GM15510 (cell line): ENCODE results near the gene LGALS14.
A peak's percentile ranks its signal among the peaks of the same experiment; 100 is the strongest.

Source experiments
- POLR2A ChIP-seq: IDR thresholded peaks from 3 replicates; pipeline ENCODE4 v1.6.1; 2011; ENCODE audit warnings: borderline replicate concordance; ENCODE audit not compliant: insufficient read length; ENCODE audit errors: extremely low read depth

Gene LGALS14, protein sequence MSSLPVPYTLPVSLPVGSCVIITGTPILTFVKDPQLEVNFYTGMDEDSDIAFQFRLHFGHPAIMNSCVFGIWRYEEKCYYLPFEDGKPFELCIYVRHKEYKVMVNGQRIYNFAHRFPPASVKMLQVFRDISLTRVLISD

DNA sequence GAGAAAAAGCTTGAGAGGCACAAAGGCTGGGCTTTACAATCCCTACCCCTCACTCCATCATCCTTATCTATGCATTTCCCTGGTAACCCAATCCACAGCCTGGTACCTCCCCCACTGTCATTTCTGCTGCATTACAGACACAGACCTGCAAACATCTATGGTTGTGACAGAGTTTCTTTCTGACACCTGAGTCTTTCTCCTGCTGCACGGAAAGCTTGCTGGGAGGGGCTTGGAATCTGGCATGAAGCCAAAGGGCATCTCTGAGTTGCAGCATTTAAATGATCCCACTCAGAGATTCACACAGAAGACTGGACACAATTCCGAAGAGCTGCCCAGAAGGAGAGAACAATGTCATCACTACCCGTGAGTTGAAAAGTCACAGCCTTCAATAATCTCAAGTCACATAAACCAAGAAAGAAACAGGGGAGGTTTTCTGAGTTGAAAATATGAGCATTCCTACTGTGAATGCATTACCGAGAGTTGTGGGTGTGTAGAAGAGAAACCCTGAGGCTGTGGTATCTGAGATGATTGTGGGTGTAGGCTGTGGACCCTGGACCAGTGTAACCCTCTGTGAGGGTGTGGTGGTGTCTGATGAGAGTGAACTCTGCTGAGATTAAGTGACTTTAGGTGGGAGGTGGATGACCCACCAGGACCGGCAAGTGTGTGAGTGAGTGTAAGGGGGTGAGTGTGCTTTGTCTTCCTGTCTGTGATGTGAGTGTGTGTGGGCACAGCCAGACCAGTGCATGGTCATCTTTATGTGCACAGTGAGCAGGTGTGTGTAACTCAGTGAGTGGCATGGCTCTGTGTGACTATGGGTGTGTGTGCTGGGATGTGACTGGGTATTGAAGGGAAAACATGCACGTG lies at the start of gene LGALS14:
Gene LGALS14, plus strand, starts transcription at position 301 of the 864 bp plus-strand sequence. Its CDS starts 48 bp downstream, at position 349.
- no peak for TF ChIP-seq POLR2A

- TF ChIP-seq POLR2A = no peak
Measured at GRCh38 chr19:39655613-39656012, 48.7 kb upstream of the LGALS14 start, which contains the start of gene LGALS16. Gene LGALS16, plus strand, starts transcription at chr19:39655913. Its CDS starts 49 bp downstream, at chr19:39655962.

- TF ChIP-seq POLR2A = no peak
Measured at GRCh38 chr19:39659791-39660190, 44.5 kb upstream of the LGALS14 start.

DNA sequence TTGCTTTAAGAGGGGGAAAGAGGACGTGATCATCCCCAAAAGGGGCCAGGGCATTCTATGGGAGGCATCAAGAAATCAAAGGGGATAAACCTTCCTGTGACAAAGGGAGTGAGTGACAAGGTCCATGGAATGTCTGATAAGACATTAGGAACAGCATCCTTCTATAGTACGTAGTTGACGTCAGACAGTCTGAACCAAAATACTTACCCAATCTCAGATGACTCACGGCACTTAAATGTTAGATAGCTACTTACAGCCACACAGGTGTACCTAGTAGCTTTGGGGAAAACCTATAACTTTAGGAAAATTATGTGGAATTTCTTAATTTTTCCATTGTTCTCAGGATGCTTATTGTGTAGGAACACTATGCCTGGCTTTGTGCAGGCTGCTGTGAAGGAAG lies 43.6 kb upstream of the LGALS14 start:
- no peak for TF ChIP-seq POLR2A

DNA sequence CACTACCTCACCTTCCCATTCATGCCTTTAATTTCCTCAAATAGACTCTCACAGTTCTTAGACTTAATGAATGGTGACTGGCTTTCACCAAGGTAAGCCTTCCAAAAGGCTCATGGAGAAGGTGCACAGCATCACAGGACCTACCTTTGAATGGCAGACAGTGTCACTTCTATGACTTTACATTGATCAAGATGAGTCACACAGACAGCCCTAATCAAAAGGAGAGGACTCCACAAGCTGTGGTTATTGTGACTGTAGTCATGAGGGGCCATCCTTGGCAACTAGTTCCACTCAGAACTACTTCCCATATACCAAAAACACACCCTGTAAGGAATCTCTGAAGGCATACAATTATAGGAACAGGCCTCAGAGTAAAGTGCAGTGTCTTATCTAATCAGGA lies 42.7 kb upstream of the LGALS14 start:
- no peak for TF ChIP-seq POLR2A

DNA sequence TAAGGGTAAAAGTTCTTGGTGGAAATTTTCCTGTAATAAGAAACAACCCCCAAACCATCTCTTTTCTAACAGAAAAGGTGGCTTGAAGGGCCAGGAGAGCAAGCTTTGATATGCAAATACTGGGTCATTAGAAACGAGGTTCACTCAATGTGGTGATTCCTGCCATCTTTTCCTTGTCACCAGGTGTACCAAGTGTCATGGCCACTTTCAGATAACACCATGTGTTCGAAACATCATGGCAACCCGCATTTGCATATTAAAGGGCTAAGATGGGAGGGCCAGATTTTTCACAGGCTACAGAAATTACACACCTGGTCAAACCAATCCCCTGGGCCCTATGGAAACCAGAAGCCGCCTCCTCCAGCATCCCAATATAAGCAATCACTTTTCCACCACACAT lies 33.3 kb upstream of the LGALS14 start:
- no peak for TF ChIP-seq POLR2A

GRCh38 chr19:39671739-39672363 lies 32.4 kb upstream of the LGALS14 start:
- no peak for TF ChIP-seq POLR2A

- no peak for TF ChIP-seq POLR2A
Measured at GRCh38 chr19:39672473-39672872, 31.8 kb upstream of the LGALS14 start.

GRCh38 chr19:39676004-39676403 lies 28.3 kb upstream of the LGALS14 start:
- no peak for TF ChIP-seq POLR2A

- no peak for TF ChIP-seq POLR2A
Measured at GRCh38 chr19:39677961-39678889, 26.1 kb upstream of the LGALS14 start.

GRCh38 chr19:39679056-39679790 lies 25.1 kb upstream of the LGALS14 start:
- TF ChIP-seq POLR2A = peak; percentile 33

GRCh38 chr19:39679791-39680168 lies 24.5 kb upstream of the LGALS14 start:
- no peak for TF ChIP-seq POLR2A

- TF ChIP-seq POLR2A = no peak
Measured at GRCh38 chr19:39680593-39680992, 23.7 kb upstream of the LGALS14 start.

- no peak for TF ChIP-seq POLR2A
Measured at GRCh38 chr19:39681416-39681815, 22.9 kb upstream of the LGALS14 start.
